OCI-LY3 (cell line): ENCODE data around the gene PI16.

Experiments used
- H2AFZ ChIP-seq: fragments of 200-600, 300-600 bp; shearing (Covaris generic); 2 replicates; pipeline ENCODE4 v1.6.0; 2014; ENCODE audit warnings: antibody characterized with exemption, low read depth, low read length
- H3K27ac ChIP-seq: fragments of 200-600, 300-600 bp; sonication (generic); 2 replicates; pipeline ENCODE4 v1.5.1; 2014; ENCODE audit warnings: mild to moderate bottlenecking, low read length, moderate library complexity, mixed read lengths
- H3K27me3 ChIP-seq: fragments of 200-600, 300-600 bp; sonication (generic); 2 replicates; pipeline ENCODE4 v1.6.1; 2014; ENCODE audit warnings: low read depth, low read length, mixed read lengths
- H3K36me3 ChIP-seq: fragments of 200-600, 300-600 bp; sonication (generic); replicated peaks from 2 replicates; pipeline ENCODE3; 2014; ENCODE audit warnings: low read depth, low read length, mixed read lengths
- H3K4me1 ChIP-seq: fragments of 300-600, 200-600 bp; sonication (generic); 2 replicates; pipeline ENCODE4 v1.6.1; 2014; ENCODE audit warnings: low read length, mixed read lengths
- H3K4me2 ChIP-seq: fragments of 200-600, 300-600 bp; sonication (generic); 2 replicates; pipeline ENCODE4 v1.6.1; 2014; ENCODE audit warnings: low read length, mixed read lengths
- H3K4me3 ChIP-seq: fragments of 300-600, 200-600 bp; sonication (generic); 2 replicates; pipeline ENCODE4 v1.5.1; 2014; ENCODE audit warnings: antibody characterized with exemption, mild to moderate bottlenecking, low read length, moderate library complexity
- H3K79me2 ChIP-seq: fragments of 300-600, 200-600 bp; shearing (Covaris generic); 2 replicates; pipeline ENCODE4 v1.6.1; 2014; ENCODE audit warnings: mild to moderate bottlenecking, low read length, mixed read lengths
- H3K9ac ChIP-seq: fragments of 300-600, 200-600 bp; shearing (Covaris generic); 2 replicates; pipeline ENCODE4 v1.6.0; 2014; ENCODE audit warnings: mild to moderate bottlenecking, low read length, moderate library complexity
- H3K9me3 ChIP-seq: fragments of 200-600, 300-600 bp; shearing (Covaris generic); 2 replicates; pipeline ENCODE4 v1.6.1; 2014; ENCODE audit warnings: low read length, mixed read lengths; ENCODE audit not compliant: insufficient read depth
- H4K20me1 ChIP-seq: fragments of 200-600, 300-600 bp; sonication (generic); 2 replicates; pipeline ENCODE4 v1.6.1; 2016; ENCODE audit warnings: low read length, mixed read lengths; ENCODE audit not compliant: insufficient read depth
- CTCF ChIP-seq: fragments of 200-600, 300-600 bp; sonication (generic); IDR thresholded peaks from 2 replicates; pipeline ENCODE4 v1.5.1; 2014; ENCODE audit warnings: antibody characterized with exemption, low read length, low read depth
- EZH2phosphoT487 ChIP-seq: fragments of 200-600 bp; shearing (Covaris generic); IDR thresholded peaks from 2 replicates; pipeline ENCODE4 v1.6.1; 2018; ENCODE audit warnings: antibody characterized with exemption, mixed run types, low read depth

Gene PI16

GRCh38 chr6:36929607-36930006 is 24.9 kb upstream of the PI16 start:
- Histone ChIP-seq H3K27me3 (no peaks in the 10 kb centered on the region), H3K4me1 (peaks cover 30% of the 10 kb centered on the region), H2AFZ (no peak overlapping the region), H3K9ac (no peak overlapping the region), H3K27ac (no peak overlapping the region), H3K79me2 (no peaks in the 10 kb centered on the region), H4K20me1 (no peaks in the 10 kb centered on the region), H3K9me3 (no peaks in the 10 kb centered on the region), H3K4me3 (no peak overlapping the region), H3K36me3 (peaks cover 4% of the 10 kb centered on the region), H3K4me2 (no peak overlapping the region)
- TF ChIP-seq CTCF: no peak
- no peak for TF ChIP-seq EZH2phosphoT487

DNA sequence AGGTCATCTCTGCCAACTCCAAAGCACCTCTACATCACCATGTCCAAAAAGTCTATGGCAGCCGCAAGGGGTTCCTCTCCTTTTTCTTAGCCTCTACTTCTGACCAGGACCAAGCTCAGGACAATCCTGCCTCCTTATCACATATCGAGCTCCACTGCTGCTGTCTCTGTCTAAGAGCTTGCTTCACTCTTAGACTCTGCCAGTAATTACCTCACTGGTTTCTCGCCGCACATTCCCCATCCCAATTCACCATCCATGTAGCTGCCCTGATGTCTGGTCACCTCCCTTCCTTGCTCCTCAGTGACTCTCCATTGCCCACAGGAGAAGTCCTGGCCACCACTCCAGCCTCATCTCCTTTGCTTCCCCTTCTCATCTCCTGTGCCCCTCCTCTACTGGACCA is 24.1 kb upstream of the PI16 start:
- Histone ChIP-seq H3K9me3 (no peaks in the 10 kb centered on the region), H3K27me3 (0 out of 2 replicates have a peak, but pooled peaks cover 4% of the 10 kb centered on the region), H4K20me1 (no peaks in the 10 kb centered on the region), H3K9ac (no peak overlapping the region), H2AFZ (no peak overlapping the region), H3K4me1 (peaks cover 27% of the 10 kb centered on the region), H3K79me2 (no peaks in the 10 kb centered on the region), H3K27ac (no peak overlapping the region), H3K4me2 (no peak overlapping the region), H3K36me3 (no peaks in the 10 kb centered on the region), H3K4me3 (no peak overlapping the region)
- TF ChIP-seq CTCF (no peak), EZH2phosphoT487 (no peak)

GRCh38 chr6:36933102-36933501 is 21.4 kb upstream of the PI16 start:
- 0 out of 2 replicates have a peak, but pooled peaks cover 4% of the 10 kb centered on the region for H3K27me3 ChIP-seq
- no peak overlapping the region for H3K4me3 ChIP-seq
- peaks cover under 1% of the 10 kb centered on the region for H3K4me1 ChIP-seq
- TF ChIP-seq CTCF: no peak
- TF ChIP-seq EZH2phosphoT487: no peak
- no peaks in the 10 kb centered on the region for H3K36me3 ChIP-seq
- no peak overlapping the region for H2AFZ ChIP-seq
- H3K27ac ChIP-seq: no peak overlapping the region
- no peak overlapping the region for H3K9ac ChIP-seq
- no peaks in the 10 kb centered on the region for H3K79me2 ChIP-seq
- H4K20me1 ChIP-seq: no peaks in the 10 kb centered on the region
- H3K9me3 ChIP-seq: no peaks in the 10 kb centered on the region
- no peak overlapping the region for H3K4me2 ChIP-seq

DNA sequence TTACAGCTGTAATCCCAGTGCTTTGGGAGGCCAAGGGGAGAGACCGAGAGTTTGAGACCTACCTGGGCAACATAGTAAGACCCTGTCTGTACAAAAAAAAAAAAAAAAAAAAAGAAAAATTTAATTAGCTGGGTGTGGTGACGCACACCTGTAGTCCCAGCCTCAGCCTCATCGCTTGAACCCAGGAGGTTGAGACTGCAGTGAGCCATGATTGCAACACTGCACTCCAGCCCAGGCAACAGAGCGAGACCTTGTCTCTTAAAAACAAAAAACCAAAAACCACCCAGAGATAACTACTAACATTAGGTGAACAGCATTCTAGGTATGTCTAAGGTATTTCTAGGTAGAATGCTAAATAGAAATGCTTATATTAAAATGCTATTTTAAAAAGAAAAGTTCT is 21.0 kb upstream of the PI16 start:
- H3K4me1 ChIP-seq: no peaks in the 10 kb centered on the region
- H3K36me3 ChIP-seq: no peaks in the 10 kb centered on the region
- no peak overlapping the region for H3K4me2 ChIP-seq
- no peak overlapping the region for H3K4me3 ChIP-seq
- H3K27ac ChIP-seq: no peak overlapping the region
- H3K9ac ChIP-seq: no peak overlapping the region
- no peaks in the 10 kb centered on the region for H4K20me1 ChIP-seq
- no peak overlapping the region for H2AFZ ChIP-seq
- H3K79me2 ChIP-seq: no peaks in the 10 kb centered on the region
- no peaks in the 10 kb centered on the region for H3K9me3 ChIP-seq
- TF ChIP-seq CTCF (no peak), EZH2phosphoT487 (no peak)
- H3K27me3 ChIP-seq: 0 out of 2 replicates have a peak, but pooled peaks cover 4% of the 10 kb centered on the region
